HG02759 (cell line): Measurements from ENCODE around the gene LOXL4.

Experiments used
- ATAC-seq: cut with Tn5 transposase; IDR thresholded peaks from one replicate; pipeline ENCODE4 v1.9.1; 2021; ENCODE audit warnings: mild to moderate bottlenecking, moderate library complexity; ENCODE audit not compliant: unreplicated experiment

The LOXL4 gene

GRCh38 chr10:98267894-98268693, at the start of gene LOXL4:
Gene LOXL4 (minus strand): TSS chr10:98268194. CDS start chr10:98263019, 5,175 bp downstream.
- ATAC-seq, result no peak

- no peak for ATAC-seq
Measured at GRCh38 chr10:98316661-98317060, 48.7 kb upstream of the LOXL4 start.

GRCh38 chr10:98316170-98316569, 48.2 kb upstream of the LOXL4 start:
- ATAC-seq, result no peak

GRCh38 chr10:98314532-98315284, 46.7 kb upstream of the LOXL4 start:
- ATAC-seq, result no peak

- no peak for ATAC-seq
Measured at GRCh38 chr10:98313598-98313997, 45.6 kb upstream of the LOXL4 start.

- no peak for ATAC-seq
Measured at GRCh38 chr10:98312822-98313221, 44.8 kb upstream of the LOXL4 start.

GRCh38 chr10:98312349-98312748, 44.4 kb upstream of the LOXL4 start:
- ATAC-seq, result no peak

- no peak for ATAC-seq
Measured at GRCh38 chr10:98310701-98311100, 42.7 kb upstream of the LOXL4 start.

- ATAC-seq, result no peak
Measured at GRCh38 chr10:98309366-98310355, 41.7 kb upstream of the LOXL4 start.

GRCh38 chr10:98308669-98309365, 40.8 kb upstream of the LOXL4 start:
- ATAC-seq, result no peak

- ATAC-seq, result no peak
Measured at GRCh38 chr10:98307916-98308541, 40.0 kb upstream of the LOXL4 start.

- ATAC-seq, result no peak
Measured at GRCh38 chr10:98306501-98306900, 38.5 kb upstream of the LOXL4 start.

GRCh38 chr10:98303569-98303968, 35.6 kb upstream of the LOXL4 start:
- ATAC-seq, result no peak

- no peak for ATAC-seq
Measured at GRCh38 chr10:98302741-98303365, 34.9 kb upstream of the LOXL4 start.

- ATAC-seq, result no peak
Measured at GRCh38 chr10:98301664-98302319, 33.8 kb upstream of the LOXL4 start.

- no peak for ATAC-seq
Measured at GRCh38 chr10:98300526-98301229, 32.7 kb upstream of the LOXL4 start.

- no peak for ATAC-seq
Measured at GRCh38 chr10:98299341-98299740, 31.3 kb upstream of the LOXL4 start.

GRCh38 chr10:98296524-98296923, 28.5 kb upstream of the LOXL4 start:
- ATAC-seq, result no peak
